GM19397 (cell line): ENCODE data around the gene CKB.

Experiments used
- ATAC-seq: cut with Tn5 transposase; IDR thresholded peaks from one replicate; pipeline ENCODE4 v1.9.1; 2021; ENCODE audit warnings: mild to moderate bottlenecking, moderate library complexity; ENCODE audit not compliant: unreplicated experiment

The CKB gene

DNA sequence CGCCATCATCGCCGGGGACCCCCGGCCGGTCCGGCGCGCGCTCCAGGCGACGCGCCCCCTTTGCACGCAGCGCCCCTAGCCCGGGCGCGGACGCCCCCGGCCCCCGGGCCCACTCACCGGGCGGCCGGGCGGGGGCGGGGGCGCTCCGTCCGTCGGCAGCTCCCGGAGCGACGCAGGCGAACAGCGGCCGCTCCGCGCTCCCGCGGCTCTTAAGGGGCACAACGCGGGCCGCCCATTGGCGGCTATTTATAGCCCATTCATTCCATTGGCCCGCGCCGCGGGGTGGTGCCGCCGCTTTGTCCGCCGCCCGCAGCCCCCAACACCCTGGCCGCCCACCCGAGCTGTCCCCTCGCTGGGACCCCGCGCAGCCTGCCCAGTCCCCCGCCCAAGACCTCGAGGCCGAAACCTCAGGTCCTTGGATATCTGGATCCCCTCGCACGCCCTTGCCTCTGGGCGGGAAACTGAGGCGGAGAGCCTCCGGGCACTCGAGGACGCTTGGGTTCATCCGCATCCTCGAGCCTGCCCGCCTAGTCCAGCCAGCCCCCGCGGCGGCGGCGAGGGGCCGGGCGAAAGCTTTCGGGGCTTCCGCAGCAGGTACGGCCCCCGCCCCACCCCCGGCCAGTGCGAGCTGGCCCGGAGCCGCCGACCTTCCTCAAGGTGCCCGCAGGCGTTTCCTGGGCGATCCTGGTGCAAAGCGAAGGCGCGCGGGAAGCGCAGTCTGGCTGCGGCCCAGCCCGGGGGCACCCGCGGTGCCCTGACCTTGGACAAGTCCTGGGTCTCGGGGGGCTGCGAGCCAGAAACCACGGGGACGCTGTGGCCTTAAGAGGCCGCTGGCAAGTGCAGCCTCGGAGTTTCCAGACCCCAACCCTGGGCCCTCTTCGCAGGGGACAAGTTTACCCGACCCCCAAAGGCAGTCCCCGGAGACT is at the start of gene CKB:
Gene CKB, minus strand, starts transcription at position 182 of the 926 bp plus-strand sequence. CDS start 337 bp downstream, outside the sequence.
- no peak for ATAC-seq

DNA sequence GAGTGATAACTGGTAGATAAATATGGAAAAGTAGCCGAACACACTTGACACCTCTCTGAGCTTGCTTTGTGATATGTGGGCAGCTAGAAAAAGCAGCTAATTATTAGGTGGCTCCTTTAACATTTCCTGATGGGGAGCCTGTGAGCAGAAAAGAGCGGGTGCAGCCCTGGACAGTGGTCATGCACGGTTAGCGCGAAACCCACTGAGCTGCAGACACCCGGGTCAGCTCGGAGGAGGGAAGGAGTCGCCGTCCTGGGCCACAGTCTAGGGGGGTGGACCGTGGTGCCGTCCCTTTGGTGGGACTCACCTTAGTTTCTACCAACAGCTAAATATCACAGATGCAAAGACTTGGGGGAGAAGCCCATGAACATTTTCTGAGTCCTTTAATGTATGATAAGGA is 46.8 kb upstream of the CKB start:
- ATAC-seq, result no peak

DNA sequence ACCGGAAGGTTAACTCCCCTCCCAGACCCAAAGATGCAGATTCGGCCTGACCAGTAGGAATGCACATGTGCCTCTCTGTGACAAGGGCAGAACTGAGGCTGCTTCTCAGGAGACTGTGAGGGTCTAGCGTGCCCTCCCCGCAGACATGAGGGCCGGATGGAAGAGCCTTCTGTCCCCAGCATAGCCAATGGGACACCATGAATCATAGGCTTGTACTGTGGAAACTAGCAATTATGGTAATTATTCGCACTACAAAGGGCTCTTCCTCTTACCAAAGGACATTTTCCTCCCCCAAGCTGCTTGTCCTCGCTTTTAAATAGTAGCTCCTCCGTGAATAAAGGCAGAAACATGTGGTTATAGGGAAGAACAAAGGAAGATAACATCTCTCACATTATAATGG is 46.3 kb upstream of the CKB start:
- no peak for ATAC-seq

DNA sequence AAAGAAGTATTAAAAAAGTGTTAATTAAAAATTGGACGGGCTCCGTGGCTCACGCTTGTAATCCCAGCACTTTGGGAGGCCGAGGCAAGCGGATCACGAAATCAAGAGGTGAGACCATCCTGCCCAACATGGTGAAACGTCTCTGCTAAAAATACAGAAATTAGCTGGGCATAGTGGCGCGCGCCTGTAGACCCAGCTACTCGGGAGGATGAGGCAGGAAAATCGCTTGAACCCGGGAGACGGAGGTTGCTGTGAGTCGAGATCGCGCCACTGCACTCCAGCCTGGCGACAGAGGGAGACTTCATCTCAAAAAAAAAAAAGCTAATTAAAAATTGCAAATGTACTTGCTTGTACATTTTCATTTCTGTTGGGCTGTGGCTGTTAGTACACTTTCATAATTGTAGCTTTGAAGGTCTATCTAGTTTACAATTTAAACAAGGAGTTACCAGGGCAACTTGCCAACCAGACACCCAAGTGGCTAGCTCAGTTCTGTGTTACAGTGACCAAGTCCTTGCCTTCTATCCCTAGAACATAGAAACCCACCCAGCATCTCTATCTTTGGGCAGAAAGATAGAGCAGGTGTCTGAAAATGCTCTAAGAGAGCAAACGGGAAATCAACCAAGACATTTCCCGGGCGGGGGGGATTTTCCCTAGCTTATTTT is 41.3 kb upstream of the CKB start:
- ATAC-seq, result no peak

DNA sequence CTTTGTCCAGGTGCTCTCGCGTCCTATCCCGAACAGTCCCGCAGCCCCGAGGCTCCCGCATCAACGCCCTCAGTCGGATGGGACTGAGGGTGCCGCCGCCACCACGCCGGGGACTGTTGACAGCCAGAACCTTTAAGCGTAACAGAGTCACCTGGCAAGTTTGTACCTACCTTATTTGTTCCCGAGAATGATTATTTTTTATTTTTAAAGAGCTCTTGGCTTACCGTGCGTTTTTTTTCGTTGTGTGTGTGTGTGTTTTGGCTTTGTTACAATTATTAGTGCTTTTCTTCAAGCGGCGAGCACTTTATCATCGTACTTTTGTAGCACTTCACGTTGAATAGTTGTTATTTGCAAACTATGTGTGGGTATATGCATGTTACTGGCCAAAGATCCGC is 40.6 kb upstream of the CKB start:
- no peak for ATAC-seq

DNA sequence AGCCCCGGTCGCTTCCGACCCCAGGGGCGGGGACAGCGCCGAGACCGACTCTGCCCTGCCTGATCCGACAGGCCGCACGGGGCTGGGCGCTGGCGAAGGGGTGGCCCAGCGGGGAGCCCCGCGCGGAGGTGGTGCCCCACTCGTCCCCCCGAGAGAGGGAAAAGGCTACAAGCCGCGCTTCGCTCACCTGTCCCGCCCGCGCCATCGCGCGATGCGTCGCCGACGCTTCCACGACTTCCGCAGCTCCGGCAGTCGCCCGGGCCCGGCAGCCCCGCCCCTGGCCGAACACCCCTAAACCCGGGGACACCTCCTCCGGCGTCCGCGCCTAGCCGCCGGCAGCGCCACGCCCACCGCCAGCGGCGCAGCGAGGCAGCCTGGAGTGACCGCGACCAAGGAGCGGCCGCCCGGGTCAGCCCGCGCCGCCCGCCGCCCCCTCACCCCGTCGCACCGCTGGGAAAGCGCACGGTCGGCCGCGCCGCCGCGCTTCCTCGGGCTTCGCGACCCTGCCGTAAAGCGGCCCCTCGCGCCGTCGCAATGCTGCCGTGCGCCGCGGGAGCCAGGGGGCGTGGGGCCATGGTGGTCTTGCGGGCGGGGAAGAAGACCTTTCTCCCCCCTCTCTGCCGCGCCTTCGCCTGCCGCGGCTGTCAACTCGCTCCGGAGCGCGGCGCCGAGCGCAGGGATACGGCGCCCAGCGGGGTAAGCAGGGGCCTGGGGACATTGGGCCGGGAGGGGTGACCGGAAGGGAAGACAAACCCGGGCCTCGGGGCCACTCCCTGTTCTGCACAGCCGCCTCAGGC is 40.0 kb upstream of the CKB start, which contains the start of the genes BAG5 and COA8:
Gene BAG5, minus strand, starts transcription at position 229 of the 797 bp plus-strand sequence. CDS start 1,493 bp downstream, outside the sequence.
Gene COA8, plus strand, starts transcription at position 532 of the 797 bp plus-strand sequence. Its CDS starts 42 bp downstream, at position 574.
- ATAC-seq, result peak; percentile 81

DNA sequence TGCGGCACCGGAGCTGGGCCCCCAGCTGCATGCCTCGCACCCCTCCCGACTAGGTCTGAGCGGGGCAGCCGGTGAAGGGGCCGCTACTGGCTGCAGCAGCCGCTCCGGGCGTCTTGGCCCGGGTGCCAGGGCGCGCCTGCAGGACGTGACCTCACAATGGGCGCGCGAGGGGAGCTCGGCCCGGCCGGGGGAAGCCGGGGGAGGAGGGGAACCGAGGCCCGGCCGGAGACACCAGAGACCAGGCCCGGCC is 39.5 kb upstream of the CKB start:
- peak; percentile 26 for ATAC-seq

DNA sequence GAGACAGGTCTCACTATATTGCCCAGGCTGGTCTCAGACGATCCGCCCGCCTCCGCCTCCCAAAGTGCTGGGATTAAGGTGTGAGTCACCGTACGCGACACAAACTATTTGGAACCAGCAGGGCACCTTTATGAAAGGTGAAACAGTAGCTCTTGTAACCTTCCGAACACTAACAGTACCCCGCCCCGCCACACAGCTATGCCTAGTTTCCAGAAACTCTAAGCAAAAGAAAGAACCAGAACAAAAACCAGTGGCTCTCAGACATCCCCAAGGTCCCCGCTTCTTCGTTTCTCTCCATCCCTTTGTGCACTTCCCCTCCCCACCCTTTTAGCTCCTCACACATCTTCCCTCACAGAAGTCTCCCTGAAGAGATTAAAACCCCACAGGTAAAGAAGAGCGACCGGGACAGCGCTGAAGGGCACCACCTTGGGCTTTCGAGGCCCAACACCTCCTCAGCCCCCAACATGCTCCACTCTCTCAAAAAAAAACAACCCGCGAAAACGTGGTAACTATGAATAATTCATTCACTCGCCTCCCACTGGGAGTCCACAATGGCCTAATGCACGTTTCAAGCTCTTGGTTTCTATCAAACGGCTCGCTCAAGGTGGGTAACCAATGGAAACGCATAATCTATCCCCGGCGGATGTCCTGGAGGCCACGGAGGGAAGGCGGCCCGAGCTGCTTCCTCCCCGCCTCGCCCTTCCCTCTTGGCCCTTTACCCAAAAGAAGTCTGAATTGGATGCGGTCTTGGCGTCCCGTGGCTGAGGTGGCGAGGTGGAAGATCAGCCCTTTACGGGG is 39.0 kb upstream of the CKB start:
- peak; percentile 13 for ATAC-seq

DNA sequence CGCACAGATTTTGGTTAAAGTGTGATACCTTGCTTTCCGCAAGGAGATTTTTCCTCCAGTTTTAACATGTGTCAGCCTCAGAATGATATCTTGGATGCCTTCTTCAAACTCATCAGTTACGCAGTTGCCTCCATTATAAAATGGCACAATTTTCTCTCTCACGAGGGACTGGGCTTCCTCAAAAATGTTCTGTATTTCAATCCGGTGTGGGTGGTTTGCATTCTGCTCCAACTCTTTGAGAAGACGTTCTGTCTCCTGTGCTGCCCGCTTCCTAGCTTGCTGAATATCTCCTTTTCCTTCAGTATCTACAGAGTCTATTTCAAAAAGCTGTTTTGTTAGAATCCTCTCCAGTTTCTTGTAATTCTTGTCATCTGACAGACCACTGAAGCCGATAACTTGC is 38.1 kb upstream of the CKB start:
- ATAC-seq, result no peak

DNA sequence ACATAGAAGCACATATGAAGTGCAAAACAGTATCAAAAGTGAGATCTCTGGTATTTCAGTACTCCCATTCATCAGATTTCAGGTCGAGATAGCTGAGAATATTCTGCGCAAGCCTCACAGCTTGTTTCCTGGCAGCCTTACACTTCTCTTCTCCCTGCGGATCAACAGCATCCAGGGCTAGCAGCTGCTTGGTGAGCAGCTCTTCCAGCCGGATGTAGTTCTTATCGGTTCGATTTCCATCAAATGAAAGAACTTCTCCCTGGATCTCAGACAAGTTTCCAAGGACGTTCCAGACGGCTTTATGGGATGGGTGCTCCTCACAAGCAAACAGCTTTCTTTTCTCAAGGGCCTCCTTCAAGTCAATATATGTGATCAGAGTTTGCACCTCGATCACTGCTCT is 37.1 kb upstream of the CKB start:
- ATAC-seq, result no peak

DNA sequence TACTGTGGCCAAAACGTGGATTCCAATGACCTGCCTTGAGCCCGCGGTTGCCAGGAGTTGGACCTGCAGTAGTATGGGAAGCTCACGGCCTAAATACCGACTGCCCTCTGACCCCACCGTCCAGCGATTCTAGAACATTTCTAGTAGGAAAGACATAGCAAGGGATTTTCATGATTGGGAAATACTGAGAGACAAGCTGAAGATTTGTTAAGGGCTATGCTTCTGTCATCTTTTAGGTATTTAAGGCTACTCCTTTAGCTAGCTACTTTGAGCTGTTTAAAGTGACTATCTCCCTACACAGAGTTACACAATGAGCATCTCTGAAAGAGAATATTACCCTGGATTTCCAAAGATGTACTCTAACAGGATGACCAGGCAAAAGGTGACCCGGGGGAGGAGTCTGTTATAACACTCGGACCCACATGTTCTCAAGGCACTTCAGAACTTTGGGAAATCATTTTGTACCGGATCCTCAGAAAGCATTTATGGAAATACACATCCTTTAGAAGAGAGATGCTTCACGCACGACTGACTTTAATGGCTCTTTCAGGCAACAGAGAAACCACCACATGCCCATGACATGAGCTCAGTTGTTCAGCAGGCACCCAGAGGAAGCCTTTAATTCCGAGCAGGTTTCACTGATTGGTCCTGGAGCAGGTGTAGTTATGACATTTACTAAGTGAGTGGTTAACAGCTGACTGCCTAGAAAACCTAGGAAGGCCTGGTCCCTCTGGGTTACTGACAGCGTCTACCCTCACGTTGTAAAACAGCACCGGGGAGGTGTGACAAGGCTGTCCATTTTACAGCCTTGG is 35.6 kb upstream of the CKB start:
- no peak for ATAC-seq

DNA sequence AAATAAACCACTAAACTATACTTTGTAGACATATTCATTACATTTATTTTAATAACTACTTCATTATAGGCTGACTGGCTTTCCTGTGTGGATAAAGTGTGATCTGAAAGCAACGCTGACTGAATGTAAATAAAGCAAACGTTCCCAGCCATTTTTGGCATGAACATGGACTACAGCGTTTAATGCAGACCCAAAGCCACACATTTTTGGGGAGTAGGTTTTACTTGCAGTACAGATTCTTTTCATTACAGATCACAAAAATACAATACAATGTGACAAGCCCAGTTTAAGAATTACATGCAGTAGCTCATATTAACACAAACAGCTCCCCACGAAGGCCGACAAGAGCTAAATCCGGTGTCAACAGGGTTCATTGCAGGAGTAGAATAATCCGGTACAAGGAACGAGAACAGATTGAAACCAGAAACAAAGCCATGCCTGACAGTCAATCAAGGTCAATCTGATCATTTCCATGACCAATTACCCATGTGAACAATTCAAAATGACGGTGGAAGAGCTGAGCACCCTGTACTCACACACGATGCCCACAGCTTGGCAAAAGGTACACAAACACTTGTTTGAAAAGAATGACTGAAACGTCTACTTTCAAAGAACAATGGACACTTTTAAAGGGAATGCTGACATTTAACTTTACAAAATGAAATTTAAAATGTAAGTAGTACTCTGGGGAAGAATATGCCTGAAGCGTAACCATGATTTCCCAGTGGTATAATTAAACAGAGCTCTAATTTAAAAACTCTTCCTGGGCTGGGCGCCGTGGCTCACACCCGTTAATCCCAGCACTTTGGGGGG is 34.5 kb upstream of the CKB start:
- ATAC-seq, result no peak

DNA sequence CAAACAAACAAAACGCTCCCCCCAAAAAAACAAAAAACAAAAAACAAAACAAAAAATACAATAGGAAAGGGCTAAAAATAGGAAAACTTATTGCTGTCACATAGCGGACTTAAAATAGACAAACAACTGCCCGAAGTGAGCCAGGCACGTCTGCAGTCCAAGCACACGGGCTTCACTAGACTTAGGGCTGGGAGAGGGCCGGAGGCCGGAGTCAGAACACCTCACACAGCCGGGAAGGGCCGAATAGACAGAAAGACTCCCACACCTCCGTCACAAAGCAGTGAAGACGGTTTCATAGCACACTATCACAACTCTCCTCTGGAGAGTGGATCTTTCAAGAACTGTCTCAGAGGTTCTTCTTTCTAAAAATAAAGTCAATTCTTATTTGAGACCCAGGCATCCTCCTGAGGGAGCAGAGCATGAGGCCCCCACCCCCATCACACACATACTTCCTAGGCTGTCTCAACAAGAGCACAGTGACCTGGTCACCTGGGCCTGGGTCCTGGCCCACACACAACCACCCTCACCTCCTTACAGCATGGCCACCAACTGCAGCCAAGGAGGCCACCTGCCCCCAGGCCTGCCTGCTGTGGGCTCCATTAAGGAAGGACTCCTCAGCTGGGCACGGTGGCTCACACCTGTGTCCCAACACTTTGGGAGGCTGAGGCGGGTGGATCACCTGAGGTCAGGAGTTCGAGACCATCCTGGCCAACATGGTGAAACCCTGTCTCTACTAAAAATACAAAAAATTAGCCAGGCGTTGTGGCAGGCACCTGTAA is 33.1 kb upstream of the CKB start:
- ATAC-seq, result no peak

DNA sequence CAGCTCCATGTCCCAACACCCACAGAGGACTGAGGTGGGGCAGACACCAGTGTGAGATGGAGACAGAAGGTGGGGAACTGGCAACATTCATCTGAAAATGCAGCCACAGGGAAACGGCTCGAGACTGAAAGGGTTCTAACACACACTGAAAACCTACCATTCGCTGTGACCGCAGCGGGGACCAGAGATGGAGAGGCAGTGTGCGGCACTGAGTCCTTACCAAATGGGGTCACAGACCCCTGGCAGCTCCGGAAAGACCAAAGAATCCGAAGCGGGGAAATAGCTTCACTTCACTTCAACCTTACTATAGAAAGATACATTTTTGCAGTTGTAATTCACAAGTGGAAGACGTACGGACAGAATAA is 30.2 kb upstream of the CKB start:
- no peak for ATAC-seq

DNA sequence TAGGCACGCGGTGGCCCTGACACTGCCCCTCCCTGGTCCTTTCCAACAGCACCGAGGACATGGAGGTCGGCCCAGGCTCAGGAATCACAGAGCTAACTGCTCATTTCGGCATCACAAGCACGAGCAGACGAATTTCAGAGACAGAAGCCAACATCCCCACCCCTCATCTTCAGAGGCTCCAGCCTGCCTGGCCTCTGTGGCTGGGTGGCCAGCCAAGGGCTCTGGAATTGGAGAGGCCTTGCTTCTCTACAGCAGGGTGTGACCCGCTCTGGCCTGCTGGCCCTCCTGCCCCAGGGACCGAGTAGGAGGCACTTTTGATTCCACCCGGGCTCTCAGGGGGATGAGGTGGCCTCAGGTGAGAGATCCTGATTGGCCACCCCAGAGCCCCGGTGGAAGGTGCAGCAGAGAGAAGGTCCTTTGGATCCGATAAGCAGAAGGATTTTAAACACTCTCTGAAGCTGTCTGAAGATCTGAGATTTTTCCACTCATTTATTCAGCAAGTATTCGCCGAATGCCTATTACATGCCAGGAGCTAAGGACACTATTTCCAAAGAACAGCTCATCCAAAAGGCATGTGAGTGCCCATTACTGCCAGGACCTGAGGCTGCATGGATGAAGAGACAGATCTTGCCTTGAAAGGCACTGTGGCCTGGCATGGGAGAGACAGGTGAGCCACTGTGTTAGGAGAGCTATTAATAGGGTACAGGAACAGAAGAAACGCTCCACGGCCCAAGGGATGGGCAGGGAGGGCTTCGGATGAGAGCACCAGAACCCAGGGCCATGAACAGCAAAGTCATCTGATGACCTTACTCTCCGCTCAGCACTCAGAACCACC is 29.6 kb upstream of the CKB start:
- ATAC-seq, result no peak

DNA sequence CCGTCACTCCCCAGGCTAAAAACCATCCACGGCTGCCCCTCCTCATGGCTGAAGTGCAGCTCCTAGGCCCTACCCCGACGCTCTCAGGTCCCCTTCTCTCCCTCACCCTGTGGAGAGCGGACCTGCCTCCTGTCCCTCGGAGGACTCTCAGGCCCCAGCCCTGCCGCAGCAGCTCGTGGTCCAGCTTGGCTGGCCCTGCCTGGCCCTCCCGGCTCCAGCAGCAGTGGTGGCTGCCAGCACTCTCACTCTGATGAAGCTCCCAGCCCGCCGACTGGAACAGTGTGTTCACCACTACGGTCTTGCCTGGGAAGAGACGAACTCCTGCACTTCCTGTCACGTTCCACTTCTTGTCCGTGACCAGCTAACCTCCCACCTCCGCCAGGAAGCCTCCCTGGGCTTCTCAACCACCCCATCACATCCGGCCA is 28.7 kb upstream of the CKB start:
- no peak for ATAC-seq
